Peyer's patch (tissue), 4 donors: ENCODE results near the gene BMAL2.

ENCODE experiments used
- POLR2A ChIP-seq, 2 donors: fragments of 450-650 bp; IDR thresholded peaks; one replicate each; pipeline ENCODE4 v1.5.1; 2017; ENCODE audit warnings: antibody characterized with exemption in 2 of 2, mild to moderate bottlenecking in 2 of 2, moderate library complexity in 2 of 2
- TF ChIP-seq, protein P1 (sequence below), 6 experiments: fragments of 450-650 bp in 4 of 6; fragments of 200-600 bp in 2 of 6; sonication (generic) in 1 of 6; IDR thresholded peaks; one replicate each; pipeline ENCODE4 v1.5.1; 2017 to 2019; ENCODE audit warnings: antibody characterized with exemption in 6 of 6, mild to moderate bottlenecking in 3 of 6, moderate library complexity in 1 of 6

GRCh38 chr12:27292718-27293117, 39.9 kb upstream of the BMAL2 start:
- TF ChIP-seq, protein P1, sequence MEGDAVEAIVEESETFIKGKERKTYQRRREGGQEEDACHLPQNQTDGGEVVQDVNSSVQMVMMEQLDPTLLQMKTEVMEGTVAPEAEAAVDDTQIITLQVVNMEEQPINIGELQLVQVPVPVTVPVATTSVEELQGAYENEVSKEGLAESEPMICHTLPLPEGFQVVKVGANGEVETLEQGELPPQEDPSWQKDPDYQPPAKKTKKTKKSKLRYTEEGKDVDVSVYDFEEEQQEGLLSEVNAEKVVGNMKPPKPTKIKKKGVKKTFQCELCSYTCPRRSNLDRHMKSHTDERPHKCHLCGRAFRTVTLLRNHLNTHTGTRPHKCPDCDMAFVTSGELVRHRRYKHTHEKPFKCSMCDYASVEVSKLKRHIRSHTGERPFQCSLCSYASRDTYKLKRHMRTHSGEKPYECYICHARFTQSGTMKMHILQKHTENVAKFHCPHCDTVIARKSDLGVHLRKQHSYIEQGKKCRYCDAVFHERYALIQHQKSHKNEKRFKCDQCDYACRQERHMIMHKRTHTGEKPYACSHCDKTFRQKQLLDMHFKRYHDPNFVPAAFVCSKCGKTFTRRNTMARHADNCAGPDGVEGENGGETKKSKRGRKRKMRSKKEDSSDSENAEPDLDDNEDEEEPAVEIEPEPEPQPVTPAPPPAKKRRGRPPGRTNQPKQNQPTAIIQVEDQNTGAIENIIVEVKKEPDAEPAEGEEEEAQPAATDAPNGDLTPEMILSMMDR (IDR thresholded peaks at IDR 0.05), result no peak
- no peak for TF ChIP-seq POLR2A (IDR thresholded peaks at IDR 0.05)
